SK-N-MC (cell line): ENCODE data around the gene PTAFR.
A peak's percentile ranks its signal among the peaks of the same experiment; 100 is the strongest.

Experiments used
- DNase-seq: peaks from one replicate; pipeline ENCODE4 v3.0.0-alpha.2; 2011; ENCODE audit warnings: low read depth, low spot score
- H3K27ac ChIP-seq: fragments of 200-600 bp; sonication (generic); 2 replicates; pipeline ENCODE4 v1.5.1; 2016; ENCODE audit warnings: mixed run types
- H3K36me3 ChIP-seq: fragments of 200-600 bp; sonication (generic); 2 replicates; pipeline ENCODE4 v1.6.1; 2017; ENCODE audit warnings: antibody characterized with exemption, low read length, mixed read lengths; ENCODE audit not compliant: insufficient read depth
- H3K4me3 ChIP-seq: fragments of 200-600 bp; sonication (generic); 2 replicates; pipeline ENCODE4 v1.5.1; 2016
- H3K9ac ChIP-seq: fragments of 200-600 bp; sonication (generic); 2 replicates; pipeline ENCODE4 v1.8.0; 2017; ENCODE audit warnings: mixed run types, mixed read lengths; ENCODE audit not compliant: insufficient read length
- H3K9me3 ChIP-seq: fragments of 200-600 bp; sonication (generic); 2 replicates; pipeline ENCODE4 v1.6.1; 2017; ENCODE audit warnings: low read depth, mild to moderate bottlenecking, antibody characterized with exemption, low read length, moderate library complexity, mixed read lengths
- EZH2 ChIP-seq: fragments of 200-600 bp; sonication (generic); IDR thresholded peaks from one replicate; pipeline ENCODE4 v1.6.1; 2017; ENCODE audit warnings: antibody characterized with exemption
- FOXP2 ChIP-seq: optimal IDR thresholded peaks from 2 replicates; pipeline ENCODE3; 2011; ENCODE audit warnings: mild to moderate bottlenecking, moderate library complexity; ENCODE audit not compliant: insufficient read depth; ENCODE audit errors: extremely low read length, control extremely low read depth
- POLR2AphosphoS5 ChIP-seq: IDR thresholded peaks from 2 replicates; pipeline ENCODE4 v1.6.1; 2012; ENCODE audit warnings: mild to moderate bottlenecking, low read depth, low read length, borderline replicate concordance

Gene PTAFR

DNA sequence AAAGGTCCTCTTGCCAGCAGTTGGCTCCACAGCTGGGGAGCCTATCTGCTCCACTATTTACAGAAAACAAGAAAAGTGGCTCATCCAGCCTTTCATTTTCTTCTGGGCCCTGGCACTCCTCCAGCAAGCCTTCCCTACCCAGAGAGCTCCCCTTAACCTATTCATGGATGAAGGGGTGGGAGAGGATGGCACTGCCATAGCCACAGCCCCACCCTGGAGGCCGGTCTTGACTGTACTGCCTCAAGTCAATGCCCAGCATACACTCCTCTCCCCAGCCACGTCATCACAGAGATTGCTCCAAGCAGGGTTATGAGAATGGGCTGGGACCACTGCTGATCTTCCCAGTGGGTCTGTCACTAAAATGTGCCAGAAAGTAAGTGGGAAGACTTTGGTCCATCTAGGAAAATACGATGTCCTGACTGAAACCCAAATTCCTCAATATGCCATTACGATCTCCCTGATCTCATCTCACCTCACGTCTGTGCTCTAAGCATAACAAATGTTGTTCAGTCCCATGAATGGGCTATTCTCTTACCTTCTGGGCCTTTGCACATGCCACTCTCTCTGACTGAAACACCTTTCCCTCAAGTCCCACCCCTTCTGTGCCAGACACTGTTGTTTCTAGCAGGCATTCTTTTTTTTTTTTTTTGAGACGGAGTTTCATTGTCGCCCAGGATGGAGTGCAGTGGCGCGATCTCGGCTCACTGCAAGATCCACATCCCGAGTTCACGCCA is 21.4 kb upstream of the PTAFR start:
- H3K4me3 ChIP-seq, result no peak overlapping the region
- DNase-seq, result no peak
- no peaks in the 10 kb centered on the region for H3K9me3 ChIP-seq
- peaks cover 28% of the 10 kb centered on the region for H3K36me3 ChIP-seq
- no peak overlapping the region for H3K27ac ChIP-seq
- TF ChIP-seq EZH2 (no peak), POLR2AphosphoS5 (no peak), FOXP2 (no peak)
- H3K9ac ChIP-seq, result no peak overlapping the region

DNA sequence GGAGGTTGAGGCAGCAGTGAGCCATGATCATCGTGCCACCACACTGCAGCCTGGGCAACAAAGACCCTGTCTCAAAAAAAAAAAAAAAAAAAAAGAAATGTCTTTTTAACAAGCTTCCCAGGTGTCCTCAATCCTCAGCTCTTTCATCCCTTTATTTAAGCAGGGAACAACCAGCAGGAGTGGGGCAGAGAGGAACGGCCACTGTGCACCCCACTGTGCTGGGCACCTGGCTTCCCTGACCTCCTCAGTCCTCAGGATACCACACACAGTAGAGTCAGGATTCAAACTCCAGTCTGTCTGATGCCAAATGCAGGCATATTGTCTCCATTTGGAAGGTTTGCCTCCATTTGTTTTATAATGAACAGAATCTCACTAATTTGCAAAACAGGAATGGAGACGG is 19.8 kb upstream of the PTAFR start:
- Histone ChIP-seq H3K27ac (peak overlapping the region; percentile 29; the same call in 1 of the 2 replicates), H3K9me3 (no peaks in the 10 kb centered on the region), H3K4me3 (no peak overlapping the region), H3K36me3 (peaks cover 26% of the 10 kb centered on the region), H3K9ac (no peak overlapping the region)
- TF ChIP-seq POLR2AphosphoS5, result no peak
- TF ChIP-seq FOXP2, result no peak
- no peak for TF ChIP-seq EZH2
- no peak for DNase-seq

DNA sequence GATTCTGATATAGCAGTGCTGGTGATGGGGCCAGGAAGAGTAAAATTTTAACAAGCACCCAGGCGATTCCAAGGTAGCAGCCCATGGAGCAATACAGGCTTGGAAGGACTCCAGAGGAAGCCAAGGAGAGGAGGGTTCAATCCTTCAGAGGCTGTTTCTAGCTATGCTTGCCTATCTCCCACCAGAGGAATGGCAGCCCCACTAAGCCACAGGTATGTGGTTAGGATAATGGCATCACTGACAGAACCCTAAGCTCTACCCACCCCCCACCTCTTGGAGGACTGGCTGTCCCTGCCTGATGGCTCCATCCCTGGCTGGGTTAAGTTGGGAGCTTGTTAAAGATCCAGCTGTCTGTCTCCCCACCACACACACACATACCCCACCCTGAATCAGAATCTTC is 19.3 kb upstream of the PTAFR start:
- H3K9ac ChIP-seq, result no peak overlapping the region
- no peak overlapping the region for H3K4me3 ChIP-seq
- TF ChIP-seq FOXP2 (no peak), POLR2AphosphoS5 (no peak), EZH2 (no peak)
- no peak for DNase-seq
- no peaks in the 10 kb centered on the region for H3K9me3 ChIP-seq
- H3K27ac ChIP-seq, result no peak overlapping the region
- peaks cover 20% of the 10 kb centered on the region for H3K36me3 ChIP-seq

DNA sequence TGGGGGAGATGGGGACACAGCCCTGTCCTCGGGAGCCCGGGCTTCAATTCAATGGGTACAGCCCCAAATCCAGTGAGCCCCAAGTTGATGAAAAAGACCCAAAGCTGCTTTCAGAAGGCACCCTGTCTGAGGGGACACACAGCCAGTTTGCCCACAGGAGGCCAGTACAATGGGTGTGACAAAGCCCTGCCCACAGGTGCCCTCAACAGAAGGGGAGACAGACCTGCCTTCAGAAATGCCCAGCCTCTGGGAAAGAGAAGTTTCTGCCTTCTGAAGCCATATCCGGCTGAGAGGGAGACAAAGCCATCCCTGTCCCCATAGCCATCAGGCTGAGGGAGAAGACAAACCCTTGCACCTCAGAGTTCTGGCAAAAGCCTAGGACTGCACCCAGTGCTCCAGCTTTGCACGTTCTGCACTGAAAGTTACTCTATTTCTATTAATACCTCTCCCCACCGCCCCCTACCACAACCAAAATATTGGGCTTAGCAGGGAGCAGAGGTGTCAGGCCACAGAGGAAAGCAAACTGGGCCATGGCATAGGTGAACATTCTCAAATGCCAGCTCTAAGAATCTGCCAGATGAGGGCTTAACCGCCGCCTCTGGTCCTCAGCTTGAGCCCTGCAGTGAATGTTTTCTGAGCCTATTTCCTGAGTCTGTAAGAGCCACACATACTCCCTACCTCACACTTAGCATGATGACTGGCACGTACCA is 18.0 kb upstream of the PTAFR start:
- Histone ChIP-seq H3K36me3 (peaks cover 9% of the 10 kb centered on the region; the same call in 1 of the 2 replicates), H3K9ac (no peak overlapping the region), H3K9me3 (no peaks in the 10 kb centered on the region), H3K4me3 (no peak overlapping the region), H3K27ac (no peak overlapping the region)
- TF ChIP-seq EZH2 (no peak), POLR2AphosphoS5 (no peak), FOXP2 (no peak)
- no peak for DNase-seq

DNA sequence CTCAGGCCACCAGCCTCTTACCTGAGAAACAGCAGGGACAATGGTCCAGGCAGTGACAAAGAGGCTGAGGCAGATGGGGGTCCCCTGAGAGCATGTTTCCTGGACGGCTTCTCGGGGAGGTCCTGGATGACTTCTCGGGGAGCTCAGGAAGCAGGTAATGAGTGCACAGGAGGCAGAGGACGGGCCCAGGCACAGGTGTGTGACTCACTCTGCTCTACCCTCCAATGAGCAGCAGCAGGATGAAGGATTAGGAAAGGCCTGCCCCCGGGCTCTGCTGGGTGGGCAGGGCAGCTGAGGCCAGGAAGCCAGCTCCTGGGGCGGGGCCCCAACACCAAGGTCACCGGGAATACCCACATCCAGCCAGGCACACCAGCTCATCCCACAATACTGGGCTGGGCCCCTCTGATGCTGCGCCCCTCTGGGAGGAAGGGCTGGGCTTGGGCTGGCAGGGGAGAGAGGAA is 17.2 kb upstream of the PTAFR start:
- H3K4me3 ChIP-seq, result no peak overlapping the region

DNA sequence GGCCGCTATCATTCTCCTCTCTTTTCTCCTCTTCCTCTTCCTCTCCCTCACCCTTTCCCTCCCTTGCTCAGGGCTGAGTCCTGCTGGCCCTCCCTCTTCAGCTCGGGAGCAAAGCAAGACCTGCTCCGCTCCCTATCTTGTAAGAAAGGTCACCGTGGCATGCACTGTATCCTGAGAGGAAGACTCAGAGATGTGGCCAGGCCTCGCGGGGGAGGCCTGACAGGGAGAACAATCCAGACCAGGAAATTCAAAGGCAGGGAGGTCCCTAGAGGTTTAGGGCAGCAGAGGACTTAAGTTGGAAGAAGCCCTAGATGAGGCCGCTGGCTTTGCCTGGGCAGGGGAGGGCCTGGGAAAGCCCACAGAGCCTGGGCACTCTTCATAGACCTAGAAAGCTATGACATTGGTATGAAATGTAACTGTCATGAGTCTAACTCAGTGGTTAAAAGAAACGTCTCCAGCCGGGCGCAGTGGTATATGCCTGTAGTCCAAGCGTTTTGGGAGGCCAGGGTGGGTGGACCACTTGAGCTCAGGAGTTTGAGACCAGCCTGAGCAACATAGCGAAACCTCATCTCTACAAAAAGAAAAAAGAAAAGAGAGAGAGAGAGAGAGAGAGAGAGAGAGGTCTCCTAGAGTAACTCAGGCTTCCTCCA is 14.6 kb upstream of the PTAFR start:
- Histone ChIP-seq H3K9ac (no peak overlapping the region), H3K27ac (no peak overlapping the region), H3K4me3 (no peak overlapping the region), H3K9me3 (no peaks in the 10 kb centered on the region), H3K36me3 (no peaks in the 10 kb centered on the region)
- TF ChIP-seq POLR2AphosphoS5 (no peak), EZH2 (no peak), FOXP2 (no peak)
- DNase-seq, result no peak

More for the DNA sequence above, 17.2 kb upstream of the PTAFR start:
- no peak for DNase-seq
- Histone ChIP-seq H3K27ac (no peak overlapping the region), H3K36me3 (peaks cover 2% of the 10 kb centered on the region; the same call in 1 of the 2 replicates), H3K9ac (no peak overlapping the region), H3K9me3 (no peaks in the 10 kb centered on the region)
- no peak for TF ChIP-seq EZH2
- no peak for TF ChIP-seq FOXP2

DNA sequence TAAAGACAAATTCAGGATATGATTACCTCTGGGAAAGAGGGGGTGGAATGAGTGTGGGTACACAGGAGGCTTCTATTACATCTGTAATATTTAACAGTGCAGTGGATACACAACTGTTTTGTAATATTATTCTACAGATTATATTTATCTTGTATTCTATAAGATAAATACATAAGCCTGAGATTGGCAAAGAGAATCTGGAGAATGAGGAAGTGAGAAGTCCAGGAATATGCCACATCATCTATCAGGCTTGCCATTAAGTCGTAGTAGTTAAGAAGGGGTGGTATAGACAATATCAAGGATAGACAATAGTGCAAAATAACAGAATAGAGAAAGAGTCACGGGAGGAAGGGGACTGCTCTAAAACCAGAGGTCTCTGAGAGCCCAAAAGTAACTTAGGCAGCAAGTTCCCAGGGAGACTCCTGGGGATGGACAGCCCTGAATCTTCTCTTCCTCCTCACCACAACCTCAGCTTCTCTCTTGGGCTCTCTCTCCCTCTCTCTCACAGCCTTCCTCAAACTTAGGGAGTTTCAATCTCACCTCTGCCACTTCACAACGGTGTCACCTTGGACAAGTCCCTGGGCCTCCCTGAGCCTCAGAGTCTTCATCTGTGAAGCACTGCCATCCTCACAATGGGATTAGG is 14.0 kb upstream of the PTAFR start:
- Histone ChIP-seq H3K9me3 (no peaks in the 10 kb centered on the region), H3K4me3 (no peak overlapping the region), H3K9ac (no peak overlapping the region), H3K36me3 (no peaks in the 10 kb centered on the region), H3K27ac (no peak overlapping the region)
- DNase-seq, result no peak
- TF ChIP-seq EZH2 (no peak), FOXP2 (no peak), POLR2AphosphoS5 (no peak)

DNA sequence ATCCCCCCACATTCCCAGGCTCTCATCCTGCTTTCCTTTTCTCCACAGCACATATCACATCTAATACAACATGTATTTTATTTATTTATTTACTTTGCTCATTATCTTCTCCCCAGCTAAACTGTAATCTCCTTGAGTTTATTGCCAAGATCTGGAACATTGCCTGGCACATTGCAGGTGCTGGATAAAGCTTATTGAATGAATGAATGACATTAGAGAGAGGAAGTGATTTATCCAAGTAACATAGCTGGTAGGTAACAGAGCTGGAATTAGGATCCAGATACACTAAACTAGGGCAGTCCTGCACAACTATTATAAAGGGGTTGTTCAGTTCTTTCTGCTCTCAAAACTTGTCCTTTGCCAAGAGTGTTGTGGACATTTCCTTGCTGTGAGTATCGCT is 8.6 kb upstream of the PTAFR start:
- Histone ChIP-seq H3K9ac (no peak overlapping the region), H3K36me3 (no peaks in the 10 kb centered on the region), H3K4me3 (no peak overlapping the region), H3K27ac (no peak overlapping the region), H3K9me3 (no peaks in the 10 kb centered on the region)
- no peak for DNase-seq
- TF ChIP-seq FOXP2, result no peak
- TF ChIP-seq EZH2, result no peak
- TF ChIP-seq POLR2AphosphoS5, result no peak
